ENCODE data around the gene DUSP15. TPM values are rescaled to one million over a fixed set of nuclear protein-coding genes. Genes with fewer than 3 reads are reported as not detected.

The DUSP15 gene
- total RNA-seq, 1 donor from 2014 or later: 0.45 TPM

DNA sequence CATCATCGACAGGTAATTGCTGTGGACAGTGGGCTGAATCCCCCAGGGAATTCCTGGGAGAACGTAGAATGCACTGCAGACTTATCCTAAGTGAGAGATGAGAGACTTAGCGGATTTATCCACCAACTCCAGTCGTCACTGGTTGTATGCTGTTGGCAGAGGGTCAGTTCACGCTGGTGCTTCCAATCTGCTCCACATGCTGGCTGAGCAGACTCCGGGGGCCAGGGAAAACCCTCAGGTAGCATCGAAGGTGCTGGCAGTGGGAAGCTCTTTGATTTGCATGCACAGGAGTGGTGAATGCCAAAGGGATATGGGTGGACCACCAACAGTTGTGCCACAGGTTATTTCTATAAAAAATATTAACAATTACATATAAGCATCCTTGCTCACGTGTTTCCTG, 20.3 kb upstream of the DUSP15 start:
- Histone ChIP-seq H3K27me3 (no peaks in the 10 kb centered on the region), H3K4me3 (no peak overlapping the region), H4K20me1 (ENCODE audit: low read depth) (no peaks in the 10 kb centered on the region), H3K9me3 (ENCODE audit: low read depth) (no peaks in the 10 kb centered on the region), H3K79me2 (ENCODE audit: low read depth) (no peaks in the 10 kb centered on the region), H2AFZ (replicated peaks) (no peak overlapping the region), H3K4me2 (no peak overlapping the region), H3K9ac (no peak overlapping the region), H3K4me1 (no peaks in the 10 kb centered on the region), H3K27ac (no peak overlapping the region), H3F3A (ENCODE audit: low read depth) (no peaks in the 10 kb centered on the region), H3K36me3 (no peaks in the 10 kb centered on the region)
- no peaks in the 10 kb centered on the region for H3K27me3 Mint-ChIP-seq (ENCODE audit: insufficient read depth, low read depth)
- DNase-seq (ENCODE audit: low spot score): no peak
- no peak overlapping the region for H3K27ac Mint-ChIP-seq
- H3K4me1 Mint-ChIP-seq: no peaks in the 10 kb centered on the region
- TF ChIP-seq, protein P1, sequence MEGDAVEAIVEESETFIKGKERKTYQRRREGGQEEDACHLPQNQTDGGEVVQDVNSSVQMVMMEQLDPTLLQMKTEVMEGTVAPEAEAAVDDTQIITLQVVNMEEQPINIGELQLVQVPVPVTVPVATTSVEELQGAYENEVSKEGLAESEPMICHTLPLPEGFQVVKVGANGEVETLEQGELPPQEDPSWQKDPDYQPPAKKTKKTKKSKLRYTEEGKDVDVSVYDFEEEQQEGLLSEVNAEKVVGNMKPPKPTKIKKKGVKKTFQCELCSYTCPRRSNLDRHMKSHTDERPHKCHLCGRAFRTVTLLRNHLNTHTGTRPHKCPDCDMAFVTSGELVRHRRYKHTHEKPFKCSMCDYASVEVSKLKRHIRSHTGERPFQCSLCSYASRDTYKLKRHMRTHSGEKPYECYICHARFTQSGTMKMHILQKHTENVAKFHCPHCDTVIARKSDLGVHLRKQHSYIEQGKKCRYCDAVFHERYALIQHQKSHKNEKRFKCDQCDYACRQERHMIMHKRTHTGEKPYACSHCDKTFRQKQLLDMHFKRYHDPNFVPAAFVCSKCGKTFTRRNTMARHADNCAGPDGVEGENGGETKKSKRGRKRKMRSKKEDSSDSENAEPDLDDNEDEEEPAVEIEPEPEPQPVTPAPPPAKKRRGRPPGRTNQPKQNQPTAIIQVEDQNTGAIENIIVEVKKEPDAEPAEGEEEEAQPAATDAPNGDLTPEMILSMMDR (IDR thresholded peaks at IDR 0.05): no peak
- TF ChIP-seq EZH2 (IDR thresholded peaks at IDR 0.05) (no peak), EZH2phosphoT487 (IDR thresholded peaks at IDR 0.05) (no peak)
- no peaks in the 10 kb centered on the region for H3K9me3 Mint-ChIP-seq
- H3K4me3 Mint-ChIP-seq: no peak overlapping the region
- H3K36me3 Mint-ChIP-seq: no peaks in the 10 kb centered on the region

DNA sequence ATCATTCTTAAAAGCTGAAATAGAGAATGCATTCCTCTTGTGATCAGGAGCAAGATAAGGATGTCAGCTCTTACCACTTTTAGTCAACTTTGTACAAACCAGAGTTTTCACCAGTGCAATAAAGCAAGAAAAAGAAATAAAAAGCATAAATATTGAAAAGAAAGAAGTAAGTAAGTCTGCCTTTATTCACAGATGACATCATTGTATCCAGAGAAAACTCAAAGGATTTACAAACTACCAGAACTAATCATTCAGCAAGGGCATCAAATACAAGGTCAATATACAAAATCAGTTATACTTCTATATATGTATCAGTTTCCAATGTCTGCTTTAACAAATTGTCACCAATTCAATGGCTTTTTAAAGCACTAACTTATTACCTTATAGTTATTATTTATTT, 13.5 kb upstream of the DUSP15 start:
- peaks cover 5% of the 10 kb centered on the region for H3K4me1 Mint-ChIP-seq

DNA sequence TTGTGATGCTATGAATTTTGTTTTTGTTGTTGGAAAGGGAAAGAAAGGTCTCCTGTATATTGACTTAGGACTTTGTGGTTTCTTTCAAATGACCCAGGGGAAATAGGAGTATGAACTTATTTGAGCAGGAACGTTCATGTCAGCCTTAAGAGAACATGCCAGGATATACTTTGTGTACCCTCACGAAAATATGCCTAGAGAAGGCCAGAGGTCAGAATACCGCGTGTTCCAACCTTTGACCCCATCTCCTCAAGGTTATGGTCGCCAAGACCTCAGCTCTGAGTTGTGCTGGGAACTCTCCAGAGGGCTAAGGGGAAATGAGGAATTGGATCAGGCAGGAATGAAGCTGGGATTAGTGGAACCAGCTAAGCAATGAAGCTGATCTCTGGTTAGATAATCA, 11.6 kb upstream of the DUSP15 start:
- TF ChIP-seq EZH2phosphoT487 (IDR thresholded peaks at IDR 0.05) (no peak), EZH2 (IDR thresholded peaks at IDR 0.05) (no peak)
- TF ChIP-seq, protein P1 (IDR thresholded peaks at IDR 0.05): no peak
- Histone ChIP-seq H2AFZ (replicated peaks) (no peak overlapping the region), H3K4me3 (no peak overlapping the region), H4K20me1 (ENCODE audit: low read depth) (no peaks in the 10 kb centered on the region), H3K27ac (no peak overlapping the region), H3K4me2 (no peak overlapping the region), H3K27me3 (peaks cover 11% of the 10 kb centered on the region), H3K9me3 (ENCODE audit: low read depth) (no peaks in the 10 kb centered on the region), H3K79me2 (ENCODE audit: low read depth) (no peaks in the 10 kb centered on the region), H3K36me3 (no peaks in the 10 kb centered on the region), H3K9ac (no peak overlapping the region), H3K4me1 (no peaks in the 10 kb centered on the region), H3F3A (ENCODE audit: low read depth) (no peaks in the 10 kb centered on the region)
- H3K27me3 Mint-ChIP-seq (ENCODE audit: insufficient read depth, low read depth): no peaks in the 10 kb centered on the region
- H3K9me3 Mint-ChIP-seq: no peaks in the 10 kb centered on the region
- H3K36me3 Mint-ChIP-seq: no peaks in the 10 kb centered on the region
- H3K4me1 Mint-ChIP-seq: peaks cover 5% of the 10 kb centered on the region
- no peak overlapping the region for H3K4me3 Mint-ChIP-seq
- DNase-seq (ENCODE audit: low spot score): no peak
- no peak overlapping the region for H3K27ac Mint-ChIP-seq

More for the DNA sequence above, 13.5 kb upstream of the DUSP15 start:
- Histone ChIP-seq H3K4me1 (no peaks in the 10 kb centered on the region), H3K36me3 (no peaks in the 10 kb centered on the region), H2AFZ (replicated peaks) (no peak overlapping the region), H3F3A (ENCODE audit: low read depth) (no peaks in the 10 kb centered on the region), H3K4me2 (no peak overlapping the region), H3K27me3 (peaks cover 1% of the 10 kb centered on the region), H3K9ac (no peak overlapping the region), H3K27ac (no peak overlapping the region), H3K4me3 (no peak overlapping the region), H4K20me1 (ENCODE audit: low read depth) (no peaks in the 10 kb centered on the region), H3K79me2 (ENCODE audit: low read depth) (no peaks in the 10 kb centered on the region), H3K9me3 (ENCODE audit: low read depth) (no peaks in the 10 kb centered on the region)
- TF ChIP-seq EZH2 (IDR thresholded peaks at IDR 0.05) (no peak), EZH2phosphoT487 (IDR thresholded peaks at IDR 0.05) (no peak)
- TF ChIP-seq, protein P1 (IDR thresholded peaks at IDR 0.05): no peak
- Mint-ChIP-seq H3K9me3 (no peaks in the 10 kb centered on the region), H3K4me3 (no peak overlapping the region), H3K27me3 (ENCODE audit: insufficient read depth, low read depth) (no peaks in the 10 kb centered on the region), H3K27ac (no peak overlapping the region), H3K36me3 (no peaks in the 10 kb centered on the region)
- DNase-seq (ENCODE audit: low spot score): no peak

Measured in neural progenitor cell (in vitro differentiated cells).